Keratinocyte (primary cell): ENCODE data around the gene RPS8. TPM values are rescaled to one million over a fixed set of nuclear protein-coding genes. Genes with fewer than 3 reads are reported as not detected.

Experiments
- DNase-seq: peaks from one replicate; pipeline ENCODE4 v3.0.0-alpha.2; 2011; ENCODE audit warnings: low read depth, missing footprints, low spot score
- FAIRE-seq: peaks from 2 replicates; lab custom pipeline; 2011; peaks lifted over from hg19 to GRCh38; lab: Jason Lieb, UNC
- H2AFZ ChIP-seq: 2 replicates; pipeline ENCODE4 v1.6.0; 2012; ENCODE audit warnings: low read length, control low read depth, inconsistent platforms; ENCODE audit not compliant: control insufficient read depth
- H3K27ac ChIP-seq: 2 replicates; pipeline ENCODE4 v1.5.1; 2011; ENCODE audit warnings: low read length; ENCODE audit not compliant: control insufficient read depth, insufficient read depth
- H3K27me3 ChIP-seq: 3 replicates; pipeline ENCODE4 v1.6.0; 2011; ENCODE audit warnings: low read length; ENCODE audit not compliant: control insufficient read depth, insufficient read depth; ENCODE audit errors: extremely low read depth
- H3K36me3 ChIP-seq, 2 experiments: 2 replicates in 1 of 2; 3 replicates in 1 of 2; pipeline ENCODE4 v1.5.1; 2011; ENCODE audit warnings: low read length in 2 of 2, mild to moderate bottlenecking in 1 of 2; ENCODE audit not compliant: control insufficient read depth in 2 of 2, insufficient read depth in 2 of 2; ENCODE audit errors: extremely low read depth in 1 of 2
- H3K4me1 ChIP-seq: 3 replicates; pipeline ENCODE4 v1.5.1; 2011; ENCODE audit warnings: low read length; ENCODE audit not compliant: control insufficient read depth, insufficient read depth; ENCODE audit errors: extremely low read depth
- H3K4me2 ChIP-seq: 3 replicates; pipeline ENCODE4 v1.6.0; 2011; ENCODE audit warnings: low read depth, low read length; ENCODE audit not compliant: control insufficient read depth, insufficient read depth; ENCODE audit errors: extremely low read depth
- H3K4me3 ChIP-seq, 3 experiments: fragments of 200-600 bp in 1 of 3; sonication (generic) in 1 of 3; 2 replicates in 2 of 3; 3 replicates in 1 of 3; pipeline ENCODE4 v1.5.1; 2011 to 2016; ENCODE audit warnings: low read length in 3 of 3, mild to moderate bottlenecking in 3 of 3, control low read depth in 2 of 3, inconsistent platforms in 1 of 3, low read depth in 1 of 3, mixed read lengths in 1 of 3, mixed run types in 1 of 3, moderate library complexity in 1 of 3; ENCODE audit not compliant: control insufficient read depth in 2 of 3, insufficient read depth in 2 of 3; ENCODE audit errors: extremely low read depth in 1 of 3
- H3K79me2 ChIP-seq: 2 replicates; pipeline ENCODE4 v1.6.0; 2012; ENCODE audit warnings: low read length; ENCODE audit not compliant: control insufficient read depth, insufficient read depth
- H3K9ac ChIP-seq: 3 replicates; pipeline ENCODE4 v1.6.0; 2011; ENCODE audit warnings: low read length; ENCODE audit not compliant: control insufficient read depth, insufficient read depth; ENCODE audit errors: extremely low read depth
- H3K9me1 ChIP-seq: 3 replicates; pipeline ENCODE4 v1.6.0; 2011; ENCODE audit warnings: low read length; ENCODE audit not compliant: control insufficient read depth, insufficient read depth; ENCODE audit errors: extremely low read depth
- H3K9me3 ChIP-seq: 2 replicates; pipeline ENCODE4 v1.5.1; 2012; ENCODE audit warnings: low read depth, low read length; ENCODE audit not compliant: control insufficient read depth
- H4K20me1 ChIP-seq: 3 replicates; pipeline ENCODE4 v1.6.0; 2011; ENCODE audit warnings: low read length; ENCODE audit not compliant: control insufficient read depth, insufficient read depth; ENCODE audit errors: extremely low read depth
- CTCF ChIP-seq, 3 experiments: IDR thresholded peaks in 1 of 3; conservative IDR thresholded peaks in 1 of 3; optimal IDR thresholded peaks in 1 of 3; 2 replicates in 2 of 3; 3 replicates in 1 of 3; pipeline versions ENCODE3 to v1.5.1; 2011; ENCODE audit warnings: low read length in 3 of 3, mild to moderate bottlenecking in 3 of 3, moderate library complexity in 2 of 3, control low read depth in 1 of 3, inconsistent platforms in 1 of 3; ENCODE audit not compliant: insufficient read depth in 2 of 3; ENCODE audit errors: extremely low read depth in 1 of 3
- EZH2 ChIP-seq: IDR thresholded peaks from one replicate; pipeline ENCODE4 v1.6.1; 2012; ENCODE audit warnings: inconsistent platforms, mild to moderate bottlenecking, low read length, moderate library complexity
- dilution Hi-C: fragments of 300-500 bp; cut with MboI; formaldehyde crosslinking; loops from one replicate; pipeline ENCODE4 v1.7.0; 2020; ENCODE audit warnings: low sequenced_read_pairs; ENCODE audit not compliant: extremely low pct_ligation_motif_present
- polyA plus RNA-seq, 5 experiments: library from polyadenylated mRNA; depleted of rRNA in 3 of 5; stranded (reverse) in 3 of 5; stranded (forward) in 1 of 5; unstranded in 1 of 5; fragments of >200 nt; gene quantifications; 1 replicate in 1 of 5; 2 replicates in 3 of 5; 3 replicates in 1 of 5; pipeline versions ENCODE4 v1.2.1 to v1.2.3, GENCODE V29; 2011 to 2012; ENCODE audit warnings: missing spikeins in 2 of 5, low read depth in 1 of 5, low replicate concordance in 1 of 5

RPS8 gene
- polyA plus RNA-seq, 1 donor (not counting 4 experiments of a cell fraction or from before 2014, with no cell fraction given), result 2,149 TPM

DNA sequence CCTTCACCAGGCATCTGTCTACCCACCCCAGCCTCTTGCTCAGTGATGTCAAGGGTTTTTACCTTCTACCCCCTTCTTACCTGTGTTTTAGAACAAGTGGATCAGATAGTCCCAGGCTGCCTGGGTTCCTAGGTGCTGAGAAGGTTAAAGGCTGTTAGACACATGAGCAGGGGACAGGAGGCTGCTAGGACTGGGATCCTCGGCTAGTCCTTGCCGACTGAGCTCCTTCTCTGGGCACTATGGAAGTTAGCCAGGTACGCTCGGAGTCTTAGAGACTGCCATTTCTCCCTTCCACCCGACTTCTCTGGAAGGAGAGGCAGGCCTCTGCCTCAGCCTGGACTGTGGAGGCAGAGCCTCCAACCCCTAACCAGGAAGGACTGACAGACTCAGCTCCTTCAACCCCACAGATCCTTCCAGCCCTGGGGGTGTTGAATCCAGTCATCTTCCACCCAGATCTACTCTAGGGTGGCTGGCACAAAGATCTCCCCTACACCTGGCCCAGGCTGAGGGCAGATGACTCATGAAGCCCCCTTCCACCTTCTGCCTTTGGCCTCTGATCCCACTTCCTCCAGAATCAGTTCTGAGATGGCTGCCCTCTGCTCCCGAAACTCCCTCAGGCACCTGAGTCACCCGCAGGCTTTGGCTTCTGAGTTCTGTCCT lies 31.5 kb downstream of the RPS8 start, which contains the start of gene DYNLT4:
DYNLT4 (minus strand) TSS at position 648 of the 660 bp plus-strand sequence. CDS start 683 bp downstream, outside the sequence.
- peaks cover 4% of the 10 kb centered on the region for H4K20me1 ChIP-seq
- H3K9me3 ChIP-seq, result no peaks in the 10 kb centered on the region
- peaks cover 27% of the 10 kb centered on the region for H3K79me2 ChIP-seq
- DNase-seq, result no peak
- peak within 1 kb of the TSS; percentile 78 for H3K9ac ChIP-seq
- no peaks in the 10 kb centered on the region for H3K9me1 ChIP-seq
- no peak within 1 kb of the TSS for H2AFZ ChIP-seq
- H3K36me3 ChIP-seq, result peaks cover 31 to 62% of the 10 kb centered on the region in 2 experiments
- dilution Hi-C loops, result no loop called here
- TF ChIP-seq EZH2, result no peak
- no peak for TF ChIP-seq CTCF (optimal IDR thresholded peaks at IDR 0.05 in 1 of 3, IDR thresholded peaks at IDR 0.05 in 1 of 3, conservative IDR thresholded peaks at IDR 0.05 in 1 of 3; ENCODE audit: extremely low read depth in 1 of 3, insufficient read depth in 2 of 3, low read length in 3 of 3)
- H3K27me3 ChIP-seq, result no peaks in the 10 kb centered on the region
- no peak for FAIRE-seq
- H3K27ac ChIP-seq, result peak within 1 kb of the TSS; percentile 95
- peaks cover 67% of the 10 kb centered on the region for H3K4me1 ChIP-seq
- peak within 1 kb of the TSS in 2 of 3 experiments; percentile 36 to 43 for H3K4me3 ChIP-seq
- peak within 1 kb of the TSS; percentile 81 for H3K4me2 ChIP-seq

- DNase-seq (peak; percentile 96), FAIRE-seq (peak; percentile 89)
- peak overlapping the region in 2 of 3 experiments; percentile 36 to 43 for H3K4me3 ChIP-seq
- no peaks in the 10 kb centered on the region for H3K9me3 ChIP-seq
- peak overlapping the region; percentile 81 for H3K4me2 ChIP-seq
- TF ChIP-seq CTCF (optimal IDR thresholded peaks at IDR 0.05 in 1 of 3, IDR thresholded peaks at IDR 0.05 in 1 of 3, conservative IDR thresholded peaks at IDR 0.05 in 1 of 3; ENCODE audit: extremely low read depth in 1 of 3, insufficient read depth in 2 of 3, low read length in 3 of 3) (no peak), EZH2 (no peak)
- no peaks in the 10 kb centered on the region for H3K9me1 ChIP-seq
- H3K27me3 ChIP-seq, result no peaks in the 10 kb centered on the region
- dilution Hi-C loops, result no loop called here
- H2AFZ ChIP-seq, result no peak overlapping the region
- peak overlapping the region; percentile 78 for H3K9ac ChIP-seq
- peaks cover 20% of the 10 kb centered on the region for H3K79me2 ChIP-seq
- H3K36me3 ChIP-seq, result peaks cover 26 to 56% of the 10 kb centered on the region in 2 experiments
- H4K20me1 ChIP-seq, result no peaks in the 10 kb centered on the region
- peaks cover 60% of the 10 kb centered on the region for H3K4me1 ChIP-seq
- peak overlapping the region; percentile 95 for H3K27ac ChIP-seq
These were observed 32.2 kb downstream of the RPS8 start for GRCh38 chr1:44807364-44808062.
